ENCODE data around the gene PIK3IP1. TPM values are rescaled to one million over a fixed set of nuclear protein-coding genes. Genes with fewer than 3 reads are reported as not detected.

PIK3IP1 gene
- total and polyA plus RNA-seq, 2 donors from 2014 or later, result 21.4 to 42.7 TPM

GRCh38 chr22:31271485-31271884 is 20.8 kb downstream of the PIK3IP1 start:
- Histone ChIP-seq H3K27ac (ENCODE audit: low read depth in 2 of 2, low read length in 2 of 2) (peak overlapping the region; percentile 66 to 77), H3K27me3 (ENCODE audit: control insufficient read depth, insufficient read depth, low read length) (no peaks in the 10 kb centered on the region), H3K4me1 (ENCODE audit: control insufficient read depth in 2 of 3, insufficient read depth in 2 of 3, low read depth in 1 of 3, low read length in 3 of 3) (peaks cover 8 to 24% (median 23%) of the 10 kb centered on the region in 3 donors), H3K9me3 (ENCODE audit: control insufficient read depth in 2 of 3, insufficient read depth in 1 of 3, low read length in 3 of 3) (no peaks in the 10 kb centered on the region), H3K4me3 (ENCODE audit: low read length in 3 of 3) (no peak overlapping the region), H3K9ac (ENCODE audit: low read length in 3 of 3) (peak overlapping the region in 1 of 3 donors; percentile 30), H3K36me3 (ENCODE audit: control insufficient read depth in 2 of 3, insufficient read depth in 3 of 3, low read length in 3 of 3) (peaks cover 4 to 32% (median 19%) of the 10 kb centered on the region in 3 donors)
- peak in 4 of 5 donors; percentile 74 to 86 (median 79) for DNase-seq
- TF ChIP-seq, protein P1, sequence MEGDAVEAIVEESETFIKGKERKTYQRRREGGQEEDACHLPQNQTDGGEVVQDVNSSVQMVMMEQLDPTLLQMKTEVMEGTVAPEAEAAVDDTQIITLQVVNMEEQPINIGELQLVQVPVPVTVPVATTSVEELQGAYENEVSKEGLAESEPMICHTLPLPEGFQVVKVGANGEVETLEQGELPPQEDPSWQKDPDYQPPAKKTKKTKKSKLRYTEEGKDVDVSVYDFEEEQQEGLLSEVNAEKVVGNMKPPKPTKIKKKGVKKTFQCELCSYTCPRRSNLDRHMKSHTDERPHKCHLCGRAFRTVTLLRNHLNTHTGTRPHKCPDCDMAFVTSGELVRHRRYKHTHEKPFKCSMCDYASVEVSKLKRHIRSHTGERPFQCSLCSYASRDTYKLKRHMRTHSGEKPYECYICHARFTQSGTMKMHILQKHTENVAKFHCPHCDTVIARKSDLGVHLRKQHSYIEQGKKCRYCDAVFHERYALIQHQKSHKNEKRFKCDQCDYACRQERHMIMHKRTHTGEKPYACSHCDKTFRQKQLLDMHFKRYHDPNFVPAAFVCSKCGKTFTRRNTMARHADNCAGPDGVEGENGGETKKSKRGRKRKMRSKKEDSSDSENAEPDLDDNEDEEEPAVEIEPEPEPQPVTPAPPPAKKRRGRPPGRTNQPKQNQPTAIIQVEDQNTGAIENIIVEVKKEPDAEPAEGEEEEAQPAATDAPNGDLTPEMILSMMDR (IDR thresholded peaks at IDR 0.05; ENCODE audit: borderline replicate concordance, extremely low read depth, insufficient read depth), result no peak
- intact Hi-C loops (cut with DNase I), result no loop called here
- no peak for FAIRE-seq

DNA sequence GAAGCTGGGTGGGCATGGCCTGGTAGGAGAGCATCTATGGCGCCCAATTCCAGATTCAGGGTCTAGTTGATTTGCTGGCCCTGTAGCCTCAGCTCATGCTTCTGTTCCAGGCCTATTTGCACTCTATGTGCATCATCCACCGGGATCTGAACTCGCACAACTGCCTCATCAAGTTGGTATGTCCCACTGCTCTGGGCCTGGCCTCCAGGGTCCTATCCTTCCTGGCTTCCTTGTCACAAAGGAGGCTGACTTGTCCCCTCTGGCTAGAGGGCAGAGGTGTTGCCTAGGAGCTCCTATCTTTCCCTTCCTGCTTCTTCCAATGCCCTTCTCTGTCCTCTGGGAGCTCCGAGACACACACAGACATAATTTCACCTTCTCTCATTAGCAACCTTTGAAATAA is 21.3 kb downstream of the PIK3IP1 start:
- intact Hi-C loops (cut with DNase I), result no loop called here
- DNase-seq (no peak), FAIRE-seq (no peak)
- peak overlapping the region; percentile 66 to 77 for H3K27ac ChIP-seq (ENCODE audit: low read depth in 2 of 2, low read length in 2 of 2)
- TF ChIP-seq, protein P1 (IDR thresholded peaks at IDR 0.05; ENCODE audit: borderline replicate concordance, extremely low read depth, insufficient read depth), result no peak
- H3K9ac ChIP-seq (ENCODE audit: low read length in 3 of 3), result peak overlapping the region in 1 of 3 donors; percentile 30
- peaks cover 8 to 24% (median 23%) of the 10 kb centered on the region in 3 donors for H3K4me1 ChIP-seq (ENCODE audit: control insufficient read depth in 2 of 3, insufficient read depth in 2 of 3, low read depth in 1 of 3, low read length in 3 of 3)
- no peaks in the 10 kb centered on the region for H3K9me3 ChIP-seq (ENCODE audit: control insufficient read depth in 2 of 3, insufficient read depth in 1 of 3, low read length in 3 of 3)
- H3K4me3 ChIP-seq (ENCODE audit: low read length in 3 of 3), result no peak overlapping the region
- H3K27me3 ChIP-seq (ENCODE audit: control insufficient read depth, insufficient read depth, low read length), result no peaks in the 10 kb centered on the region
- peaks cover 4 to 35% (median 20%) of the 10 kb centered on the region in 3 donors for H3K36me3 ChIP-seq (ENCODE audit: control insufficient read depth in 2 of 3, insufficient read depth in 3 of 3, low read length in 3 of 3)

DNA sequence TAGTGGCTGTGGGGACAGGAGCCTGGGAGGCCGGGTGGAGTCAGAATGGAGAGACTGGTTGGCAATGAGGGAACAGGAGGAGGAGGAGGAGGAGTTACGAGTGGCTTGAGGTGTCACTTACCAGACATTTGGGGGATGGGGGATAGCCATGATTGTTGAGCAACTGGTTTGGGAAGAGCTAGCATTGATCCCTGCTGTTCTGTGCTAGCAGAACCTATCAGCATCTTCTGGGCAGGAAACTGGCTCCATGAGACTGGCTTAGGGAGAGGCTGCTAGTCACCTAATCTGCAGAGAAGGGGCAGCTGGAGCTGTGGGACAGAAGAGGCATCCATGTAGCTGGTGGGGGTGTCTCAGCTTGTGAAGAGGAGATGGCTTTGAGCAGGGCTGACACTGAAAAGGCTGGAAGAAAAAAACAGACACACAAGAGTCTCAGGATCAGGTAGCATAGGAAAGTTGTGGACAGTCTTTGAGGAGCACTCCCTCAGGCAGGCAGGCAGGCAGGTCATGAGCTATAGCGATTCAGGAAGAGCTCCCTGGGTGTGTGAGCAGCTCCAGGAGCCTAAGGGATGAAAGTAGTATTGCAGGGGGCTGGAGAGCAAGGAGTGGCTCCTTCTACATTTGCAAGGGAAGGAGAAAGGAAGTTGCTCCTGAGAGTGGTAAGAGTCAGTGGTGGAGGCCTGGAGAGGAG is 22.3 kb downstream of the PIK3IP1 start:
- Histone ChIP-seq H3K9ac (ENCODE audit: low read length in 3 of 3) (no peak overlapping the region), H3K27ac (ENCODE audit: low read depth in 2 of 2, low read length in 2 of 2) (no peak overlapping the region), H3K9me3 (ENCODE audit: control insufficient read depth in 2 of 3, insufficient read depth in 1 of 3, low read length in 3 of 3) (no peaks in the 10 kb centered on the region), H3K4me3 (ENCODE audit: low read length in 3 of 3) (no peak overlapping the region), H3K27me3 (ENCODE audit: control insufficient read depth, insufficient read depth, low read length) (no peaks in the 10 kb centered on the region), H3K36me3 (ENCODE audit: control insufficient read depth in 2 of 3, insufficient read depth in 3 of 3, low read length in 3 of 3) (peaks cover 4 to 28% (median 14%) of the 10 kb centered on the region in 3 donors), H3K4me1 (ENCODE audit: control insufficient read depth in 2 of 3, insufficient read depth in 2 of 3, low read depth in 1 of 3, low read length in 3 of 3) (peaks cover 8 to 24% (median 23%) of the 10 kb centered on the region in 3 donors)
- no peak for DNase-seq
- TF ChIP-seq, protein P1 (IDR thresholded peaks at IDR 0.05; ENCODE audit: borderline replicate concordance, extremely low read depth, insufficient read depth), result no peak
- FAIRE-seq, result no peak
- intact Hi-C loops (cut with DNase I), result no loop called here
